Spleen (tissue), 11 donors: ENCODE results near the gene ETV3. TPM values are rescaled to one million over a fixed set of nuclear protein-coding genes. Genes with fewer than 3 reads are reported as not detected.
A peak's percentile ranks its signal among the peaks of the same experiment; 100 is the strongest.

ENCODE experiments used
- DNase-seq: peaks from one replicate; pipeline ENCODE4 v3.0.0-alpha.2; 2020
- H3K27ac ChIP-seq, 8 donors: fragments of 200-600 bp; sonication (generic) in 7 of 8; 1 replicate in 4 of 8; 2 replicates in 4 of 8; pipeline versions ENCODE4 v1.5.0 to v1.8.0; 2016 to 2021; ENCODE audit warnings: inconsistent platforms in 4 of 8, mild to moderate bottlenecking in 4 of 8, moderate library complexity in 1 of 8
- H3K27me3 ChIP-seq, 7 donors: fragments of 200-600 bp; sonication (generic) in 6 of 7; replicated peaks in 1 of 7; 1 replicate in 4 of 7; 2 replicates in 3 of 7; pipeline versions ENCODE4 v1.5.0 to v1.8.0; 2016 to 2021; ENCODE audit warnings: inconsistent platforms in 3 of 7, mild to moderate bottlenecking in 1 of 7
- H3K36me3 ChIP-seq, 6 donors: fragments of 200-600 bp; sonication (generic) in 5 of 6; 1 replicate in 4 of 6; 2 replicates in 2 of 6; pipeline versions ENCODE4 v1.5.0 to v1.8.0; 2016 to 2021; ENCODE audit warnings: inconsistent platforms in 2 of 6
- H3K4me1 ChIP-seq, 6 donors: fragments of 200-600 bp; sonication (generic) in 5 of 6; 1 replicate in 3 of 6; 2 replicates in 3 of 6; pipeline versions ENCODE4 v1.5.0 to v1.8.0; 2016 to 2021; ENCODE audit warnings: inconsistent platforms in 3 of 6
- H3K4me3 ChIP-seq, 8 donors: fragments of 200-600 bp; sonication (generic) in 7 of 8; 1 replicate in 4 of 8; 2 replicates in 4 of 8; pipeline versions ENCODE4 v1.5.0 to v1.8.0; 2016 to 2021; ENCODE audit warnings: inconsistent platforms in 4 of 8, mild to moderate bottlenecking in 4 of 8, moderate library complexity in 2 of 8
- H3K9me3 ChIP-seq, 8 donors: fragments of 200-600 bp; sonication (generic) in 7 of 8; 1 replicate in 4 of 8; 2 replicates in 4 of 8; pipeline versions ENCODE4 v1.5.0 to v1.8.0; 2016 to 2021; ENCODE audit warnings: inconsistent platforms in 4 of 8
- CTCF ChIP-seq, 11 experiments: fragments of 200-600 bp in 7 of 11; fragments of 450-650 bp in 4 of 11; sonication (generic) in 4 of 11; IDR thresholded peaks in 8 of 11; conservative IDR thresholded peaks in 3 of 11; 1 replicate in 7 of 11; 2 replicates in 4 of 11; pipeline versions ENCODE4 v1.4.0 to v1.8.0; 2016 to 2021; ENCODE audit warnings: antibody characterized with exemption in 11 of 11, inconsistent platforms in 4 of 11, mild to moderate bottlenecking in 1 of 11
- POLR2A ChIP-seq, 3 donors: fragments of 450-650 bp; IDR thresholded peaks; one replicate each; pipeline ENCODE4 v1.5.1; 2017; ENCODE audit warnings: antibody characterized with exemption in 3 of 3, mild to moderate bottlenecking in 1 of 3
- POLR2AphosphoS5 ChIP-seq, 3 donors: sonication (generic); formaldehyde crosslinking; IDR thresholded peaks; one replicate each; pipeline ENCODE4 v1.5.1; 2017; ENCODE audit warnings: antibody characterized with exemption in 3 of 3
- WGBS, 5 donors: extraction: QIAGEN DNeasy Blood & Tissue Kit in 3 of 5; methylation state at CpG; one replicate each; pipeline versions ENCODE4 v1.1.5 to v1.1.7; 2013 to 2018; 5-methylcytosine and 5-hydroxymethylcytosine counted together
- intact Hi-C: fragments of 100-400 bp; cut with DNase I; formaldehyde crosslinking; loops from one replicate; pipeline ENCODE4 v1.15.0; 2023; ENCODE audit warnings: low total_unique reads
- polyA plus RNA-seq, 3 donors: library from polyadenylated mRNA; stranded (reverse); fragments of 200-250 nt; gene quantifications; one replicate each; pipeline ENCODE4 v1.2.1, GENCODE V29; 2013
- total RNA-seq, 7 donors: library from RNA; depleted of rRNA in 3 of 7; stranded (reverse); fragments of >200 nt in 3 of 7; fragmentation: NEBNext Ultra II Directional in 4 of 7; extraction: Animal tissue kit (Norgen Biotek cat#: 25700) in 4 of 7; gene quantifications; one replicate each; pipeline versions ENCODE4 v1.1.0 to v1.2.1, GENCODE V29; 2016 to 2021
- donor health status: healthy with polysubstance abuse.
- donor health status: DM: no; HTN: no; CAD: no; lungs with moderate emphysema.
- donor health status: DM: no; HTN: no; CAD: no.
- donor health status: Bipolar disorder and iron deficiency.
- donor health status: healthy.
- donor health status: DM: no; HTN: no; CAD: no.
- donor health status: DM: yes; HTN: yes; CAD: no.

ETV3 gene
- total and polyA plus RNA-seq, 10 donors: 4.2 to 35.9 (median 20.8) TPM

DNA sequence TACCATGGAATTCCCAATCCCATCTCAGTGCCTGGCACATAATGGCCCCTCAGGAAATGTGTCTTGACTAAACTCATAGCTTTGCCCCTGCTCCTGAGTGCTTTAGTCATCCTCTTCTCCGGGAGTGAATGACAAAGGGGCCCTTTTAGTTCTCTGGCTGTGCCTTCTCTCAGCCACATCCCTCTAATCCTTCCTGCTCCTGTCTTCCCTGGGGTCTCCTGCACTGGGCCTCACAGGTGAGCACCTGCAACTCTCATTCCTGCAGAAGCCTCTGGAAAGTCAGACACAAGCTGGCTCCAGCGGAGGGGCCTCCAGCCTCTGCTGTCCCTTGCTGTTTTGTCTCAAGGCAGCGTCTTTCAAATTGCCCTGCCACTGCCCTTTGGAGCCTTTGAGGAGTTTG lies 24.6 kb downstream of the ETV3 start:
- peaks cover 0 to 55% (median 0%) of the 10 kb centered on the region in 7 donors for H3K27me3 ChIP-seq
- peaks cover 0 to 28% (median 13%) of the 10 kb centered on the region in 6 donors for H3K4me1 ChIP-seq
- no peak overlapping the region for H3K4me3 ChIP-seq
- H3K9me3 ChIP-seq: no peaks in the 10 kb centered on the region
- H3K36me3 ChIP-seq: no peaks in the 10 kb centered on the region
- H3K27ac ChIP-seq: no peak overlapping the region
- no peak for DNase-seq
- no peak for TF ChIP-seq POLR2A (IDR thresholded peaks at IDR 0.05)
- TF ChIP-seq POLR2AphosphoS5 (IDR thresholded peaks at IDR 0.05): no peak
- TF ChIP-seq CTCF (IDR thresholded peaks at IDR 0.05 in 8 of 11, conservative IDR thresholded peaks at IDR 0.05 in 3 of 11): no peak
- intact Hi-C loops: no loop called here
- 76 to 82% (median 80%) methylated on average over 3 of the region's 3 CpGs for WGBS, 5 donors

- Histone ChIP-seq H3K36me3 (no peaks in the 10 kb centered on the region), H3K4me3 (no peak overlapping the region), H3K4me1 (peaks cover 0 to 28% (median 13%) of the 10 kb centered on the region in 6 donors), H3K27me3 (peaks cover 0 to 61% (median 3%) of the 10 kb centered on the region in 7 donors), H3K9me3 (no peaks in the 10 kb centered on the region), H3K27ac (no peak overlapping the region)
- DNase-seq: peak; percentile 63
- 37 to 62% (median 40%) methylated on average over 3 to 7 of the region's 7 CpGs for WGBS, 5 donors
- intact Hi-C loops: no loop called here
- TF ChIP-seq POLR2A (IDR thresholded peaks at IDR 0.05) (no peak), CTCF (IDR thresholded peaks at IDR 0.05 in 8 of 11, conservative IDR thresholded peaks at IDR 0.05 in 3 of 11) (no peak), POLR2AphosphoS5 (IDR thresholded peaks at IDR 0.05) (no peak)
Measured at GRCh38 chr1:157113106-157113505, 25.1 kb downstream of the ETV3 start.

DNA sequence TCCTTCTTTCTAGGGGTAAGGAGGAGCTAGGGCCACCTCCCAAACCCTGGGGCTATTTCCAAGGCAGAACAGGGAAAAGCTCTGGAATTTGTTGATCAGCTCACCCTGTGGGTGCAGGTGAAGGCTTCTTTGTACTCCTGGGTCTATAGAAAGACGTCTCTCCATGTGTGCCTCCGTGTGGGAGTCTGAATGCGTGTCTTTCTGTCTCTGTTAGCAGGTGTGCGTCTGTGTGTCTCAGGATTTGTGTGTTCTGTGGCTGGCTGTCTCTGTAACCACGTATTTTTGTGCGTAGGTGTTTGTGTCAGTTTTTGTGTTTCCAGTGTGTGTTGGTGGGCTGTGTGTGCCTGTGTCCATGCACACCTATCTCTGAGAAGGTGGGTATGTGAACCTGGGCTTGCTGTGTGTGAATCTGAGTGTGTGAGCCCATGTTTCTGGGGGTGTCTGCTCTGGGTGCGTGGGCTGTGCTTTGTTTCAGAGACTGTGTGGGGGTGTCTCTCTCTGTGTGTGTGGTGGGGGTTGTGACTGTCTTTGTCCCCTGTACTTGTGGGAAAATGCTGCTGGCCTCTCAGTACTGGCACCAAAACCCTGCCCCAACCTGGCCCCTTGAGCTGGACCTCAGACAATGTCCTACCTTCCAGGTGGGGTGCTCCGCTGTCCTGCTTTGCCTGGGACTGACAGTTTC lies 25.9 kb downstream of the ETV3 start:
- Histone ChIP-seq H3K27me3 (peaks cover 0 to 68% (median 6%) of the 10 kb centered on the region in 7 donors), H3K9me3 (no peaks in the 10 kb centered on the region), H3K4me3 (no peak overlapping the region), H3K27ac (no peak overlapping the region), H3K36me3 (no peaks in the 10 kb centered on the region), H3K4me1 (peaks cover 0 to 24% (median 9%) of the 10 kb centered on the region in 6 donors)
- WGBS, 5 donors: 80 to 89% (median 82%) methylated on average over 8 of the region's 8 CpGs
- intact Hi-C loops: no loop called here
- no peak for DNase-seq
- no peak for TF ChIP-seq POLR2A (IDR thresholded peaks at IDR 0.05)
- no peak for TF ChIP-seq CTCF (IDR thresholded peaks at IDR 0.05 in 8 of 11, conservative IDR thresholded peaks at IDR 0.05 in 3 of 11)
- no peak for TF ChIP-seq POLR2AphosphoS5 (IDR thresholded peaks at IDR 0.05)

DNA sequence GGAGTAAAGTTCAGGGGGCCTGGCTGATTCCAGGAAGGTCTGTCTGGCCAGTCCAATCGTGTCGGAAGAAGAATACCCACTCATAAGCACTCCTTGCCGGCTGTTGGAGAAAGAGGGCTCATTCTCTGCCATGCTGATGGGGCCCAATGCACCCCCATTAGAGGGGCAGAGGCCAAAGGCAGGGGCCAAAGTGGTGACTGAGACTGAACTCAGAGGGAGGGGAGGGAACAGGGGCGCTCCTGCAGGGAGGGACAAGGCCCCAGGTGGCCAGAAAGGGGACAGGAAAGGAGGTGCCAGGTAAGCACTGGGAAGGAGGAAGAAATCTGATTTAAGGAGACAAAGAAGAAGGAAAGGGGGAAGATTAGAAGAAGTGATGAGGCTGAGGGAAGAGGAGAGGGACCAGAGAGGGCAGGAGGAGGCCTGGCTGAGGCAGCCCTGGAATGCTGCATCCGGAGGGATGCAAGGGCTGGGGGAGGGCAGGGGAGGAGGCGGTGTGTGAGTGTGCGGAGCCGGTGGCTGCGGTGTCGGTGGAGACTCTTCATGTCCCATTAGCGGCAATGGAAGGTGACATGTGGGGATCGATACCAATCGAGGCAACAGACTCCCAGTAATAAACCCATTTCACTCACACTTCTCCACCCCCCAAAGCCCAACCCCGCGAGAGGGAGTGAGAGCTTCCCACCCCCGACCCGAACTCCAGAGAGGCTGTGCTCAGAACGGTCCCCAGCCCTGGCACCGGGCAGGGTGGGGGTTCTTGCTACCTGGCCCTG lies 26.6 kb downstream of the ETV3 start:
- no peak for TF ChIP-seq CTCF (IDR thresholded peaks at IDR 0.05 in 8 of 11, conservative IDR thresholded peaks at IDR 0.05 in 3 of 11)
- TF ChIP-seq POLR2AphosphoS5 (IDR thresholded peaks at IDR 0.05): no peak
- TF ChIP-seq POLR2A (IDR thresholded peaks at IDR 0.05): no peak
- Histone ChIP-seq H3K36me3 (no peaks in the 10 kb centered on the region), H3K4me3 (no peak overlapping the region), H3K4me1 (peaks cover 0 to 28% (median 11%) of the 10 kb centered on the region in 6 donors), H3K27me3 (peaks cover 0 to 76% (median 6%) of the 10 kb centered on the region in 7 donors), H3K9me3 (no peaks in the 10 kb centered on the region), H3K27ac (no peak overlapping the region)
- DNase-seq: peak; percentile 41
- intact Hi-C loops: no loop called here
- 74 to 88% (median 83%) methylated on average over 13 to 19 of the region's 19 CpGs for WGBS, 5 donors
